GM12878 (cell line): ENCODE measurements around the gene PRDM15. TPM values are rescaled to one million over a fixed set of nuclear protein-coding genes. Genes with fewer than 3 reads are reported as not detected.

Experiments
- ATAC-seq: fragments of 200-7000 bp; cut with Tn5 transposase; 3 replicates; pipeline ENCODE4 v1.9.1; 2020; ENCODE audit warnings: mild to moderate bottlenecking, moderate library complexity
- BruUV-seq: library from RNA; stranded (reverse); fragments of 400-500 nt; replicated peaks from 2 replicates; lab custom pipeline; 2021; lab: Mats Ljungman, UMichigan
- CTCF ChIA-PET: fragments of 300-600 bp; sonication (Branson Sonifier 250); formaldehyde crosslinking; extraction: SDS; loops from one replicate; lab custom pipeline; 2021; ENCODE audit warnings: inconsistent platforms; lab: Yijun Ruan, JAX
- POLR2A ChIA-PET: fragments of 350-600 bp; formaldehyde crosslinking; extraction: SDS; loops from one replicate; lab custom pipeline; 2021; ENCODE audit warnings: inconsistent platforms; lab: Charles Lee
- RAD21 ChIA-PET: fragments of 300-600 bp; sonication (Branson Sonifier 250); formaldehyde crosslinking; loops from one replicate; lab custom pipeline; 2023; ENCODE audit warnings: antibody characterized with exemption; ENCODE audit not compliant: unreplicated experiment; lab: Charles Lee
- SMC1A ChIA-PET: fragments of 300-600 bp; sonication (Branson Sonifier 250); formaldehyde crosslinking; loops from one replicate; lab custom pipeline; 2023; ENCODE audit not compliant: unreplicated experiment, uncharacterized antibody; lab: Charles Lee
- DNase-seq: peaks from one replicate; pipeline ENCODE4 v3.0.0-alpha.2; 2011; ENCODE audit warnings: low read depth, low spot score
- FAIRE-seq: peaks from 3 replicates; lab custom pipeline; 2011; peaks lifted over from hg19 to GRCh38; lab: Jason Lieb, UNC
- H2AFZ ChIP-seq: 2 replicates; pipeline ENCODE4 v1.6.0; 2011; ENCODE audit warnings: low read depth, low read length, control low read depth; ENCODE audit not compliant: control insufficient read depth
- H3K27ac ChIP-seq: 2 replicates; pipeline ENCODE4 v1.5.1; 2011; ENCODE audit warnings: control low read depth; ENCODE audit not compliant: control insufficient read depth, insufficient read depth
- H3K27me3 ChIP-seq, 2 experiments: replicated peaks in 1 of 2; 2 replicates each; pipeline versions ENCODE4 v1.6.0 to v1.6.1; 2011; ENCODE audit warnings: low read length in 1 of 2; ENCODE audit not compliant: control insufficient read depth in 2 of 2, insufficient read depth in 2 of 2
- H3K36me3 ChIP-seq, 2 experiments: 2 replicates each; pipeline ENCODE4 v1.5.1; 2011; ENCODE audit warnings: low read length in 1 of 2; ENCODE audit not compliant: control insufficient read depth in 2 of 2, insufficient read depth in 2 of 2
- H3K4me1 ChIP-seq: 2 replicates; pipeline ENCODE4 v1.6.1; 2011; ENCODE audit warnings: mild to moderate bottlenecking, low read length, moderate library complexity, mixed read lengths; ENCODE audit not compliant: control insufficient read depth, insufficient read depth
- H3K4me2 ChIP-seq: 2 replicates; pipeline ENCODE4 v1.6.0; 2011; ENCODE audit warnings: control low read depth; ENCODE audit not compliant: control insufficient read depth, insufficient read depth
- H3K4me3 ChIP-seq: fragments of 200-600 bp; sonication (generic); 2 replicates; pipeline ENCODE4 v1.5.1; 2016
- H3K79me2 ChIP-seq: 2 replicates; pipeline ENCODE4 v1.6.0; 2011; ENCODE audit warnings: low read length; ENCODE audit not compliant: control insufficient read depth, insufficient read depth
- H3K9ac ChIP-seq: 2 replicates; pipeline ENCODE4 v1.8.0; 2011; ENCODE audit warnings: low read length, control low read depth, mixed read lengths; ENCODE audit not compliant: control insufficient read depth, insufficient read depth
- H3K9me3 ChIP-seq: replicated peaks from 3 replicates; pipeline ENCODE4 v1.5.1; 2011; ENCODE audit warnings: mild to moderate bottlenecking, low read length; ENCODE audit not compliant: control insufficient read depth, insufficient read depth
- H4K20me1 ChIP-seq: 2 replicates; pipeline ENCODE4 v1.6.0; 2011; ENCODE audit not compliant: control insufficient read depth, insufficient read depth
- BCL11A ChIP-seq: IDR thresholded peaks from 2 replicates; pipeline ENCODE4 v1.6.1; 2011; ENCODE audit warnings: low read depth, low read length
- CBX5 ChIP-seq: sonication (generic); IDR thresholded peaks from 2 replicates; pipeline ENCODE4 v1.6.1; 2016; ENCODE audit warnings: low read depth, moderate library complexity, mild to moderate bottlenecking, inconsistent platforms
- FOXK2 ChIP-seq: fragments of 450-650 bp; IDR thresholded peaks from 2 replicates; pipeline ENCODE4 v1.6.1; 2017; ENCODE audit warnings: mild to moderate bottlenecking, moderate library complexity
- IRF4 ChIP-seq: IDR thresholded peaks from 2 replicates; pipeline ENCODE4 v1.6.1; 2011; ENCODE audit warnings: low read depth, low read length
- NRF1 ChIP-seq: conservative IDR thresholded peaks from 2 replicates; pipeline ENCODE4 v1.6.1; 2011; ENCODE audit warnings: mild to moderate bottlenecking, low read depth, low read length, improper control_type of control experiment
- ZBTB11 ChIP-seq: fragments of 450-650 bp; formaldehyde crosslinking; IDR thresholded peaks from 2 replicates; pipeline ENCODE4 v1.5.0; 2022; ENCODE audit warnings: mild to moderate bottlenecking, missing genetic modification characterization
- ZBTB33 ChIP-seq: fragments of 450-650 bp; IDR thresholded peaks from 2 replicates; pipeline ENCODE4 v1.6.1; 2017; ENCODE audit warnings: mild to moderate bottlenecking
- WGBS: methylation state at CpG from one replicate; pipeline ENCODE4 v1.1.6; 2016; ENCODE audit warnings: low lambda C conversion rate; ENCODE audit not compliant: insufficient replicate concordance, insufficient coverage; ENCODE audit errors: missing lambda C conversion rate; 5-methylcytosine and 5-hydroxymethylcytosine counted together
- in situ Hi-C: fragments of 300-500 bp; cut with MboI; formaldehyde crosslinking; loops from 9 replicates; pipeline ENCODE4 v1.14.3; 2018; ENCODE audit warnings: mixed read lengths
- intact Hi-C: fragments of 100-400 bp; cut with micrococcal nuclease; formaldehyde crosslinking; loops from one replicate; pipeline ENCODE4 v1.14.2; 2022; ENCODE audit not compliant: unreplicated experiment
- polyA plus RNA-seq, 11 experiments: library from polyadenylated mRNA; depleted of rRNA in 4 of 11; unstranded in 6 of 11; stranded (reverse) in 5 of 11; fragments of >200 nt; fragmentation: Nextera tagmentation in 4 of 11; fragmentation: Illumina TruSeq in 1 of 11; extraction: Ambion mirVana in 4 of 11; extraction: Trizol in 1 of 11; gene quantifications; 1 replicate in 1 of 11; 2 replicates in 10 of 11; pipeline versions ENCODE4 v1.2.1 to v1.2.3, GENCODE V29; 2011 to 2016; ENCODE audit warnings: inconsistent platforms in 2 of 11, missing spikeins in 2 of 11, low read depth in 1 of 11
- total RNA-seq, 4 experiments: library from RNA; depleted of rRNA in 3 of 4; stranded (reverse); fragments of >200 nt in 3 of 4; fragmentation: Illumina TruSeq in 1 of 4; extraction: Trizol in 1 of 4; gene quantifications; 2 replicates each; pipeline versions ENCODE4 v1.2.1 to v1.2.3, GENCODE V29; 2013 to 2021

Gene PRDM15
- total and polyA plus RNA-seq, 10 of the 15 experiments (the other 5 are each of a cell fraction or from before 2014, with no cell fraction given): 2.2 to 16.0 (median 8.6) TPM

- no peak for TF ChIP-seq ZBTB33
- TF ChIP-seq ZBTB11 (CRISPR knock-in tag): no peak
Measured at GRCh38 chr21:41804381-41804780, 74.8 kb downstream of the PRDM15 start (continued).

GRCh38 chr21:41803316-41803715, 75.8 kb downstream of the PRDM15 start:
- H2AFZ ChIP-seq: no peak overlapping the region
- RAD21 ChIA-PET: no interaction called here
- in situ Hi-C loops: no loop called here
- H3K27me3 ChIP-seq: no peaks in the 10 kb centered on the region
- SMC1A ChIA-PET: no interaction called here
- CTCF ChIA-PET: no interaction called here
- H3K9me3 ChIP-seq: no peaks in the 10 kb centered on the region; the same call in 2 of the 3 replicates
- no peak overlapping the region for H3K4me3 ChIP-seq
- FAIRE-seq (no peak), DNase-seq (no peak), ATAC-seq (no peak)
- no peak overlapping the region for H3K9ac ChIP-seq
- H4K20me1 ChIP-seq: no peaks in the 10 kb centered on the region
- POLR2A ChIA-PET: no interaction called here
- no peak overlapping the region for H3K27ac ChIP-seq
- H3K4me2 ChIP-seq: no peak overlapping the region
- peaks cover 22 to 41% of the 10 kb centered on the region in 2 experiments for H3K36me3 ChIP-seq
- BruUV-seq: no TSS peak
- no peaks in the 10 kb centered on the region for H3K79me2 ChIP-seq
- H3K4me1 ChIP-seq: no peaks in the 10 kb centered on the region
- intact Hi-C loops: no loop called here
- WGBS: 86% methylated on average over 12 of the region's 13 CpGs
- TF ChIP-seq NRF1 (no peak), ZBTB11 (CRISPR knock-in tag) (no peak), IRF4 (no peak), BCL11A (no peak), FOXK2 (no peak), CBX5 (no peak)
